ENCODE results near the gene TMEM185B. TPM values are rescaled to one million over a fixed set of nuclear protein-coding genes. Genes with fewer than 3 reads are reported as not detected.
A peak's percentile ranks its signal among the peaks of the same experiment; 100 is the strongest.

The TMEM185B gene
- total RNA-seq, 6 experiments from 2014 or later: 3.8 to 18.1 (median 10.6) TPM

- Histone ChIP-seq H3K4me1 (no peaks in the 10 kb centered on the region), H3K27me3 (no peaks in the 10 kb centered on the region), H3K27ac (no peak overlapping the region), H3K36me3 (peaks cover 0 to 36% (median 4%) of the 10 kb centered on the region in 4 donors), H3K9me3 (no peaks in the 10 kb centered on the region), H3K4me3 (no peak overlapping the region)
- DNase-seq (no peak), ATAC-seq (peak; percentile 61 to 73 (median 66))
- WGBS (ENCODE audit: insufficient coverage, low coverage, low lambda C conversion rate, missing lambda C conversion rate): 37% methylated on average over 6 of the region's 6 CpGs
- intact Hi-C loops (cut with DNase I): no loop called here
- TF ChIP-seq CTCF (IDR thresholded peaks at IDR 0.05) (peak; percentile 67 to 76 (median 74)), POLR2A (IDR thresholded peaks at IDR 0.05) (no peak)
These were observed 48.1 kb downstream of the TMEM185B start for GRCh38 chr2:120174963-120175581.

Small RNAs within 50 kb of the gene (small RNA-seq; reads per million reads assigned to genes)
- gene MTND4LP14: 0 reads per million in 2 experiments
- gene RF00019: 0 reads per million in 2 experiments

Other genes with a start within 250 kb of the TMEM185B start
- gene EPB41L5, start 210.3 kb downstream of the TMEM185B start, total RNA-seq: 10 to 100 TPM; 27.1 to 54.1 (median 43.3) TPM
- 10 to 100 TPM; 14.5 to 26.8 (median 18.6) TPM for gene RALB, start 29.5 kb upstream of the TMEM185B start, total RNA-seq
- gene INHBB, start 122.7 kb upstream of the TMEM185B start, total RNA-seq: 10 to 100 TPM in 3 of 6 experiments, 1 to 10 TPM in 2, under 1 TPM in 1; 0.37 to 15.9 (median 9.6) TPM

All from right lobe of liver (tissue), 6 donors.